ENCODE results near the gene TTC13. TPM values are rescaled to one million over a fixed set of nuclear protein-coding genes. Genes with fewer than 3 reads are reported as not detected.
A peak's percentile ranks its signal among the peaks of the same experiment; 100 is the strongest.

The TTC13 gene
- total RNA-seq, 1 donor: 24.6 TPM

DNA sequence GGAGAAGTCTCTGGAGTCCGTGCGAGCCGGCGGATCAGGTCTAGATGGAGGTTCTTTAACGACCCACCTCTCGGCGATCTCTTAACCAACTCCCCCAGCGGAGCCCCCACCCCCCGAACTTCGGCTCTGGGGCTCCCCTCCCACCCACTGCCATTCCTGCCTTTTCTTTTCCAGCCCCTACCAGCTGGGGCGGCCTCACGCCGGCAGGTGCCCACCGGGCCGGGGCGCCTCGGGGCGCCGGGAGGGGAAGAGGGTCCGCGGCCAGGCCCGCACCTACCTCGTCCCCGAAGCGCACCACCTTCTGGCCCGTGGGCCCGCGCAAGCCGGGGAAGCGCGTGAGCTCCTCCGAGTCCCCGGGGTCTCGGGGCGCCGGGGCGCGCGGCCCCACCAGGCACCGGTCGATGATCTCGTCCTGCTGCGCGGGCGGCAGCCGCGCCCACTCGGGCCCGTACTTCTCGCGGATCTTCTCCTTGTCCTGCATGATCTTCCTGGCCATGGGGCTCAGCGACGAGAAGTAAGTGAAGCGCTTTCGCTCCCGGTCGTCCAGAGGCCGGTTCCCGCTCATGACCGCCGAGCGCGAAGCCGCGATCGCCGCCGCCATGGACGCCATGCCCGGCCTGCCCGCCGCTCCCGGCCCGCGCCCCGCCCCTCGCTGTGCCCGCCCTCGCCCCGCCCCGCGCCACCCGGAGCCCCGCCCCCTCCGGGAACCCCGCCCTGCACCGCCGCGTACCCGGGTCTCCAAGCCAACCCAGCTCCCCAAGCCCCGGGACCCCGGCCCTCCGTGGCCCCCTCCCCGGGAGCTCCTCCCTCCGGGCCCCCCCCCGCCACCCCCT is 110.5 kb downstream of the TTC13 start, which contains the start of gene C1orf198:
Gene C1orf198, minus strand, starts transcription at position 619 of the 833 bp plus-strand sequence. Its CDS starts 9 bp downstream, at position 610.
- Histone ChIP-seq H3K4me3 (ENCODE audit: low read length) (peak within 1 kb of the TSS; percentile 77), H3K27me3 (ENCODE audit: insufficient read depth, low read length) (peaks cover 41% of the 10 kb centered on the region), H3K9me3 (ENCODE audit: low read depth, low read length) (no peaks in the 10 kb centered on the region), H3K4me1 (ENCODE audit: insufficient read depth, low read length) (peaks cover 16% of the 10 kb centered on the region)

- Histone ChIP-seq H3K9me3 (ENCODE audit: low read depth, low read length) (no peaks in the 10 kb centered on the region), H3K27me3 (ENCODE audit: insufficient read depth, low read length) (peaks cover 41% of the 10 kb centered on the region), H3K4me3 (ENCODE audit: low read length) (peak overlapping the region; percentile 77), H3K4me1 (ENCODE audit: insufficient read depth, low read length) (peaks cover 16% of the 10 kb centered on the region)
Observed at GRCh38 chr1:230867101-230867902, 111.4 kb downstream of the TTC13 start.

DNA sequence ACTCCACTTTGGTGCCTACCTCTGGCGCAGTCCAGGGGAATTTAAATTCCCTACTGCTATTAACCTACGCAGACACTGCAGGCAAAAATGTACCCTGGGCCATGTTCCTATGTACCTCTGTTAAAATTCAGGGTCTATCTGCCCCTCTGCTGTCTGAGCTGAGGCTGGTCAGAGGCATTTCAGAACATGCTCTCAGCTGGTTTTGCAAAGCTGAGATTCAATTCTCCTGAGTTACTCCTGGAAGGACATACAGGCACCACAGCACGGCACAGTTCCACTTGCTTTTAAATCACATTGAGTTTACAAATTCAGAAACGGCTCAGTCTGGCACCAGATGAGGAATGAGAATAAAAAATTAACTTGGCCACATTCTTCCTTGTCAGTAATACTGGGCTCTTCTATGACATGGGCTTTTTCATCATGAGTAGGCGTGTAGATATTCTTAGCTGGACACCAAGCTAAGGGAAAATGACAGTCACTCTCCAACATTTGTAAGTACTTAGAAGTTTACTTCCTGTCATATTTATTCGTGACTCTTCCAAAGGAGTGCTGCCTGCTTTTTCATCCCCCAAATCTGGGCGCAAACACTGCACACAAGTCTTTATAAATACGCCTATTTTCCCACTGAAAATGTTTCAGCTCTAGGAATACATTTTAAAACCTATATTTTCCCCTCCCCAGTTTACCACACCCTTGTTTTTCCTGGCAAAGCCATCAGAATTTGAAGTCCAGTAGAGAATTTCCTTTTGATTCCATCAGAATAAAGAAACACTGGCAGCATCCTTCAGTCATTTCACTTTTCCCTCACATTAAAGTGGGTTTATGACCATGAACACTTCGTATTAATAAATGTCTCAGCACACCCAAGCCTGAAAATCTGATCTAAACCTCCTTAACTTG is 112.2 kb downstream of the TTC13 start:
- Histone ChIP-seq H3K4me3 (ENCODE audit: low read length) (no peak overlapping the region), H3K27me3 (ENCODE audit: insufficient read depth, low read length) (peaks cover 38% of the 10 kb centered on the region), H3K4me1 (ENCODE audit: insufficient read depth, low read length) (peaks cover 16% of the 10 kb centered on the region), H3K9me3 (ENCODE audit: low read depth, low read length) (no peaks in the 10 kb centered on the region)

- Histone ChIP-seq H3K9me3 (ENCODE audit: low read depth, low read length) (no peaks in the 10 kb centered on the region), H3K4me1 (ENCODE audit: insufficient read depth, low read length) (peaks cover 16% of the 10 kb centered on the region), H3K27me3 (ENCODE audit: insufficient read depth, low read length) (peaks cover 30% of the 10 kb centered on the region), H3K4me3 (ENCODE audit: low read length) (no peak overlapping the region)
Observed at GRCh38 chr1:230865062-230865817, 113.4 kb downstream of the TTC13 start.

DNA sequence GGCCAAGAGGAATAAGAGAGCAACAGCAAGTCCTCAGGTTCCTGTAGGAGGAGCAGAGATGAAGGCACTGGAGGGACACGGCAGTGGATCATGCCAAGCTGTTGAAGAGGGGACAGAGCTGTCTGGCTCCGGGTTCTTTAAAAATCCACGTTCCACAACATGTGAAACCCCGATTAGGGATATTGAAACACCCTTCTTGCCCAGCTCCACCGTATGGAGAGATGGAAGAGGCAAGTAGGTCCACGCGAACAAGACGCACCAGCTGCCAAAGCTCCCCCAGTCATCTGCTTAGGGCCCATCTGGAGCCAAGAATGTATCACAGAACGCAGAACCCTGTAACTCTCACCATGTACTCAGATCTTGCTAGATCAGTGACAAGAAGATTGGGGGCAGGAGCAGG is 114.2 kb downstream of the TTC13 start:
- H3K4me1 ChIP-seq (ENCODE audit: insufficient read depth, low read length): peaks cover 16% of the 10 kb centered on the region
- no peak overlapping the region for H3K4me3 ChIP-seq (ENCODE audit: low read length)
- H3K27me3 ChIP-seq (ENCODE audit: insufficient read depth, low read length): peaks cover 22% of the 10 kb centered on the region
- H3K9me3 ChIP-seq (ENCODE audit: low read depth, low read length): no peaks in the 10 kb centered on the region

- H3K4me3 ChIP-seq (ENCODE audit: low read length): no peak overlapping the region
Observed at GRCh38 chr1:230863449-230863848, 115.2 kb downstream of the TTC13 start.

GRCh38 chr1:230861970-230862595 is 116.6 kb downstream of the TTC13 start:
- Histone ChIP-seq H3K4me3 (ENCODE audit: low read length) (no peak overlapping the region), H3K4me1 (ENCODE audit: insufficient read depth, low read length) (no peaks in the 10 kb centered on the region), H3K27me3 (ENCODE audit: insufficient read depth, low read length) (peaks cover 8% of the 10 kb centered on the region), H3K9me3 (ENCODE audit: low read depth, low read length) (no peaks in the 10 kb centered on the region)

More at GRCh38 chr1:230863449-230863848, 115.2 kb downstream of the TTC13 start:
- Histone ChIP-seq H3K4me1 (ENCODE audit: insufficient read depth, low read length) (peaks cover 10% of the 10 kb centered on the region), H3K27me3 (ENCODE audit: insufficient read depth, low read length) (peaks cover 15% of the 10 kb centered on the region), H3K9me3 (ENCODE audit: low read depth, low read length) (no peaks in the 10 kb centered on the region)

DNA sequence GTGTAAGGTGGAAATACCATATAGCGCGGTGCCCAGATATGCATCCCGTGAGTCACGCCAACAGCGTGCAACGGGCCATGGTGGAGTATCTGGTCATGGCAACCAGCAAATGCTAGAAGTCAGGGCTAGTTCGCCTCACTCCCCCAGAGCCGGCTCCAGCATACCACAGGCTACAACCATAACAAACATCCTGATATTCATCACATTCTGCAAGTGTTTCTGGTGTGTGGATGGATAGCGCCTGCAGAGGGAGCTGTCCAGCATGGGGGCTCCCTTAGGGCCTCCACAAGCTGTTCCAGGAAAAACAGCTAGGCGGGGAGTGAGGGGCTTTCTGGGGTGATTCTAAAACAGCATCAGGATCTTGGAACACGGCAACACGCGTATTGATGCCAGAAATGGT is 117.2 kb downstream of the TTC13 start:
- Histone ChIP-seq H3K9me3 (ENCODE audit: low read depth, low read length) (no peaks in the 10 kb centered on the region), H3K4me1 (ENCODE audit: insufficient read depth, low read length) (no peaks in the 10 kb centered on the region), H3K4me3 (ENCODE audit: low read length) (no peak overlapping the region), H3K27me3 (ENCODE audit: insufficient read depth, low read length) (peaks cover 2% of the 10 kb centered on the region)

DNA sequence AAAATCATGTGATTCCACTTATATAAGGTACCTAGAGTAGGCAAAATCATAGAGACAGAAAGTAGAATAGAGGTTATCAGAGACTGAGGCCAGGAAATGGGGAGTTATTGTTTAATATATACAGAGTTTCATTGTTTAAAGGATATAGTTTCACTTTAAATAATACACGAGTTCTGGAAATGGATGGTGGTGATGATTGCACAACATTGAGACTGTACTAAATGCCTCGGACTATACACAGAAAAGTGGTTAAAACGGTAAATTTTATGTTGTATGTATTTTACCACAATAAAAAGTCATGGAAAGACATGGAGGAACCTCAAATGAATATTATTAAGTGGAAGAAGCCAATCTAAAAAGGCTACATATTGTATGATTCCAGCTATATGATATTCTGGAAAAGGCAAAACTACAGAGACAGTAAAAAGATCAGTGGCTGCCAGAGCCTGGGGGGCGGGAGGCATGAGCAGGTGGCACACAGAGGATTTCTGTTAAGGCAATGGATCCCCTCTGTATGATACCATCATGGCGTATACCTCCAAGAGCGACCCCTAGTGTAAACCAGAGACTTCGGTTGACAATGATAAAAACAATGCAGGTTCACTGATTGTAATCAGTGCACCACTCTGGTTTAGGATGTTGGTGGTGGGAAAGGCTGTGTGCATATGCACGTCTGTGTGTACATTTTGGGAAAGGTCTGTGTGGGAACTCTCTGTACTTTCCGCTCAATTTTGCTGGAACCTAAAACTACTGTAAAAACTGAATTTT is 117.9 kb downstream of the TTC13 start:
- H3K4me3 ChIP-seq (ENCODE audit: low read length): no peak overlapping the region
- peaks cover under 1% of the 10 kb centered on the region for H3K27me3 ChIP-seq (ENCODE audit: insufficient read depth, low read length)
- no peaks in the 10 kb centered on the region for H3K9me3 ChIP-seq (ENCODE audit: low read depth, low read length)

DNA sequence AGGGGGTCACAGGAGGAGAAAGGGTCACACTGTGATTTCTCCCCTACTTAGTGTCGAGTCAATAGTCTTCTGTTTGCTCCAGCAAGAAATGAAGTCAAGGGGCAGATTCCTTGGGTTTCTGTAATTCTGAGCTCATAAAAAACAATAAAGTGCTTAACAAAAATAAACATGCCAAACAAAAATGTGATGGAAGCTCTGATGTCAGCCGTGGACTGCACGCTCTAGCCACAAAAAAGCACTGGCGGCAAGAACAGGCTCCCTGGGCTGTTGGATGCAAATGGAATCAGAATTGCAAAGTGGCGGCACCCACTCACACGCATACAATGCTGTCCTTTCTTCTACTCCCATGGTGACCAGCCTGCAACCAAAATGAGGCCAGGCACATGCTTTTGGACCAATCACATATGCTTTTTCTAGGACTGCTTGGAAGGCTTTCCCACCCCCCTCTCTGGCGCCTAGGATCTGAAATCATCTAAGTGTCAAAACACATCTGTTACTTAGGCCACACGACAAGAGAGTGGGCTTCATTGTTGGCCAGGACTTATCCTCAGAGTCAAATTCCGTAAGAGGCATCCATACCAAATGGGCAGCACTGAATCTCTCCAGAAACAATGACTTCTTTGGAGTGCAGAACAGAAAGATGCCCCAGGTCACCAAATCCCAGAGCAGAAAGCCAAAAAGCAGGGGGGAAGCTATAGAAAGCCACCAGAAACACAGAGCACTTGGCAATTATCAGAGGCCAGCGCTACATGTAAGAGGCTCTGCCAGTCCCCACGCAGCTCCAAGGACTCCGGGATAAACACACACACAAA is 119.5 kb downstream of the TTC13 start:
- H3K9me3 ChIP-seq (ENCODE audit: low read depth, low read length): no peaks in the 10 kb centered on the region
- H3K4me3 ChIP-seq (ENCODE audit: low read length): no peak overlapping the region
- H3K4me1 ChIP-seq (ENCODE audit: insufficient read depth, low read length): no peaks in the 10 kb centered on the region
- no peaks in the 10 kb centered on the region for H3K27me3 ChIP-seq (ENCODE audit: insufficient read depth, low read length)

More for the DNA sequence above, 117.9 kb downstream of the TTC13 start:
- H3K4me1 ChIP-seq (ENCODE audit: insufficient read depth, low read length): no peaks in the 10 kb centered on the region

- H3K9me3 ChIP-seq (ENCODE audit: low read depth, low read length): no peaks in the 10 kb centered on the region
- H3K27me3 ChIP-seq (ENCODE audit: insufficient read depth, low read length): no peaks in the 10 kb centered on the region
- no peak overlapping the region for H3K4me3 ChIP-seq (ENCODE audit: low read length)
- no peaks in the 10 kb centered on the region for H3K4me1 ChIP-seq (ENCODE audit: insufficient read depth, low read length)
Observed at GRCh38 chr1:230858236-230858820, 120.3 kb downstream of the TTC13 start.

GRCh38 chr1:230857822-230858221 is 120.8 kb downstream of the TTC13 start:
- no peaks in the 10 kb centered on the region for H3K27me3 ChIP-seq (ENCODE audit: insufficient read depth, low read length)
- H3K4me1 ChIP-seq (ENCODE audit: insufficient read depth, low read length): no peaks in the 10 kb centered on the region
- H3K9me3 ChIP-seq (ENCODE audit: low read depth, low read length): no peaks in the 10 kb centered on the region
- no peak overlapping the region for H3K4me3 ChIP-seq (ENCODE audit: low read length)
